SK-N-SH (cell line): Measurements from ENCODE around the gene ELMO1. TPM values are rescaled to one million over a fixed set of nuclear protein-coding genes. Genes with fewer than 3 reads are reported as not detected.

Source experiments
- CTCF ChIA-PET: fragments of 300-600, 350-600 bp; formaldehyde crosslinking; extraction: SDS; loops from one replicate; lab custom pipeline; 2021; lab: Yijun Ruan, JAX
- POLR2A ChIA-PET: fragments of 350-600 bp; sonication (Branson Sonifier 250); formaldehyde crosslinking; extraction: SDS; loops from one replicate; lab custom pipeline; 2020; ENCODE audit warnings: antibody characterized with exemption, inconsistent platforms; lab: Yijun Ruan, JAX
- DNase-seq: peaks from one replicate; pipeline ENCODE4 v3.0.0; 2012
- H2AFZ ChIP-seq: fragments of 200-600 bp; sonication (generic); 2 replicates; pipeline ENCODE4 v1.8.1; 2016; ENCODE audit warnings: antibody characterized with exemption, mild to moderate bottlenecking, low read depth
- H3F3A ChIP-seq: fragments of 200-600 bp; sonication (generic); replicated peaks from 2 replicates; pipeline ENCODE3; 2016; ENCODE audit warnings: antibody characterized with exemption, mild to moderate bottlenecking; ENCODE audit not compliant: insufficient read depth
- H3K27ac ChIP-seq, 2 experiments: fragments of 200-500 bp in 1 of 2; fragments of 200-600 bp in 1 of 2; sonication (Bioruptor generic) in 1 of 2; sonication (generic), shearing (Covaris generic) in 1 of 2; 2 replicates each; pipeline versions ENCODE4 v1.5.1 to v1.6.1; 2014 to 2016; ENCODE audit warnings: low read depth in 2 of 2, inconsistent platforms in 1 of 2, low read length in 1 of 2, mild to moderate bottlenecking in 1 of 2, mixed read lengths in 1 of 2
- H3K27me3 ChIP-seq: fragments of 200-600 bp; sonication (generic), shearing (Covaris generic); 2 replicates; pipeline ENCODE4 v1.6.1; 2016; ENCODE audit warnings: mixed run types; ENCODE audit not compliant: insufficient read depth
- H3K36me3 ChIP-seq, 2 experiments: fragments of 200-500 bp in 1 of 2; fragments of 200-600 bp in 1 of 2; sonication (Bioruptor generic) in 1 of 2; sonication (generic) in 1 of 2; replicated peaks in 1 of 2; 2 replicates each; pipeline versions ENCODE3 to v1.5.1; 2014 to 2016; ENCODE audit warnings: low read length in 1 of 2, mild to moderate bottlenecking in 1 of 2; ENCODE audit not compliant: insufficient read depth in 2 of 2, control insufficient read depth in 1 of 2
- H3K4me1 ChIP-seq, 2 experiments: fragments of 200-500 bp in 1 of 2; fragments of 200-600 bp in 1 of 2; sonication (Bioruptor generic) in 1 of 2; sonication (generic), shearing (Covaris generic) in 1 of 2; 2 replicates each; pipeline versions ENCODE4 v1.5.1 to v1.6.1; 2014 to 2016; ENCODE audit warnings: low read depth in 1 of 2, low read length in 1 of 2, mixed run types in 1 of 2; ENCODE audit not compliant: insufficient read depth in 2 of 2, control insufficient read depth in 1 of 2
- H3K4me2 ChIP-seq: fragments of 200-600 bp; sonication (generic), shearing (Covaris generic); 2 replicates; pipeline ENCODE4 v1.6.1; 2017; ENCODE audit warnings: mixed run types
- H3K4me3 ChIP-seq, 2 experiments: fragments of 200-500 bp in 1 of 2; fragments of 200-600 bp in 1 of 2; sonication (Bioruptor generic) in 1 of 2; sonication (generic), shearing (Covaris generic) in 1 of 2; 2 replicates each; pipeline versions ENCODE4 v1.5.1 to v1.8.1; 2014 to 2016; ENCODE audit warnings: low read depth in 2 of 2, inconsistent platforms in 1 of 2, low read length in 1 of 2, mild to moderate bottlenecking in 1 of 2, mixed read lengths in 1 of 2, moderate library complexity in 1 of 2
- H3K79me2 ChIP-seq: fragments of 200-600 bp; sonication (generic); 2 replicates; pipeline ENCODE4 v1.8.1; 2017; ENCODE audit warnings: mild to moderate bottlenecking; ENCODE audit not compliant: insufficient read depth
- H3K9ac ChIP-seq: fragments of 200-600 bp; sonication (generic); 2 replicates; pipeline ENCODE4 v1.6.1; 2017; ENCODE audit warnings: mixed run types
- H3K9me2 ChIP-seq: fragments of 200-600 bp; sonication (generic); 2 replicates; pipeline ENCODE4 v1.6.1; 2017; ENCODE audit warnings: mixed run types
- H3K9me3 ChIP-seq: fragments of 200-600 bp; sonication (generic); 2 replicates; pipeline ENCODE4 v1.6.1; 2017; ENCODE audit warnings: mixed run types, mild to moderate bottlenecking, moderate library complexity
- H4K20me1 ChIP-seq: fragments of 200-600 bp; sonication (generic); 2 replicates; pipeline ENCODE4 v1.6.1; 2017; ENCODE audit warnings: mild to moderate bottlenecking, mixed run types; ENCODE audit not compliant: insufficient read depth
- CHD2 ChIP-seq: fragments of 150-350 bp; IDR thresholded peaks from 2 replicates; pipeline ENCODE4 v1.6.1; 2018; ENCODE audit warnings: low read length; ENCODE audit not compliant: partially characterized antibody
- ELF1 ChIP-seq: IDR thresholded peaks from 2 replicates; pipeline ENCODE4 v1.4.0; 2012
- EP300 ChIP-seq, 2 experiments: IDR thresholded peaks; 2 replicates each; pipeline versions ENCODE4 v1.4.0 to v1.6.1; 2012; ENCODE audit warnings: borderline replicate concordance in 1 of 2, low read depth in 1 of 2, low read length in 1 of 2
- FOXJ3 ChIP-seq: sonication (generic); formaldehyde crosslinking; IDR thresholded peaks from 2 replicates; pipeline ENCODE4 v1.5.1; 2020; ENCODE audit warnings: mild to moderate bottlenecking, missing genetic modification reagents
- FOXM1 ChIP-seq: IDR thresholded peaks from 2 replicates; pipeline ENCODE4 v1.4.0; 2012; ENCODE audit warnings: low read depth, mild to moderate bottlenecking
- JUND ChIP-seq: IDR thresholded peaks from 2 replicates; pipeline ENCODE4 v1.4.0; 2012
- MEF2A ChIP-seq: IDR thresholded peaks from 2 replicates; pipeline ENCODE4 v1.4.0; 2012; ENCODE audit warnings: low read depth, borderline replicate concordance
- MXI1 ChIP-seq: IDR thresholded peaks from 2 replicates; pipeline ENCODE4 v1.6.1; 2012; ENCODE audit warnings: mild to moderate bottlenecking, low read depth, low read length, improper control_type of control experiment
- NFIC ChIP-seq: IDR thresholded peaks from 2 replicates; pipeline ENCODE4 v1.4.0; 2012; ENCODE audit warnings: borderline replicate concordance
- NRF1 ChIP-seq: IDR thresholded peaks from 2 replicates; pipeline ENCODE4 v1.6.1; 2012; ENCODE audit warnings: low read depth, mild to moderate bottlenecking, low read length
- RAD21 ChIP-seq: IDR thresholded peaks from 2 replicates; pipeline ENCODE4 v1.6.1; 2012; ENCODE audit warnings: mild to moderate bottlenecking, low read length
- RFX5 ChIP-seq: IDR thresholded peaks from 2 replicates; pipeline ENCODE4 v1.6.1; 2012; ENCODE audit warnings: mild to moderate bottlenecking, improper control_type of control experiment, low read length
- SIN3A ChIP-seq: IDR thresholded peaks from 2 replicates; pipeline ENCODE4 v1.6.1; 2012; ENCODE audit warnings: low read depth, mild to moderate bottlenecking, low read length, moderate library complexity, borderline replicate concordance
- TAF1 ChIP-seq: IDR thresholded peaks from 2 replicates; pipeline ENCODE4 v1.6.1; 2012; ENCODE audit warnings: low read depth, mild to moderate bottlenecking, low read length, moderate library complexity, borderline replicate concordance
- TCF12 ChIP-seq: IDR thresholded peaks from 2 replicates; pipeline ENCODE4 v1.4.0; 2012
- TEAD4 ChIP-seq: IDR thresholded peaks from 2 replicates; pipeline ENCODE4 v1.4.0; 2012; ENCODE audit warnings: mild to moderate bottlenecking, borderline replicate concordance; ENCODE audit not compliant: insufficient read depth
- YY1 ChIP-seq: IDR thresholded peaks from 2 replicates; pipeline ENCODE4 v1.4.0; 2012; ENCODE audit warnings: low read depth, mild to moderate bottlenecking
- ZBTB33 ChIP-seq: IDR thresholded peaks from 2 replicates; pipeline ENCODE4 v1.4.0; 2012; ENCODE audit warnings: low read depth, borderline replicate concordance
- WGBS: methylation state at CpG from one replicate; pipeline ENCODE4 v1.1.6; 2017; ENCODE audit warnings: low lambda C conversion rate; 5-methylcytosine and 5-hydroxymethylcytosine counted together
- polyA plus RNA-seq, 3 experiments: library from polyadenylated mRNA; depleted of rRNA; stranded (reverse); fragments of >200 nt; gene quantifications; 2 replicates each; pipeline ENCODE4 v1.2.3, GENCODE V29; 2012

Gene ELMO1
- polyA plus RNA-seq, 1 of the 3 experiments (the other 2 are of a cell fraction), result 0.64 TPM

GRCh38 chr7:37462138-37462537 is 13.5 kb upstream of the ELMO1 start:
- DNase-seq, result no peak
- no peaks in the 10 kb centered on the region for H3K4me1 ChIP-seq
- no peaks in the 10 kb centered on the region for H4K20me1 ChIP-seq
- TF ChIP-seq NFIC (no peak), YY1 (no peak), FOXJ3 (CRISPR knock-in tag) (no peak)
- H3K27me3 ChIP-seq, result no peaks in the 10 kb centered on the region
- H3K4me3 ChIP-seq, result no peak overlapping the region
- H3K9ac ChIP-seq, result no peak overlapping the region
- ChIA-PET POLR2A (no interaction called here), CTCF (interaction anchor here (2.0 kb wide), 1 partner anchor 11 kb away, joined by 6 read pairs; no protein-coding TSS in a partner anchor)
- no peaks in the 10 kb centered on the region for H3F3A ChIP-seq
- no peak overlapping the region for H3K27ac ChIP-seq
- no peaks in the 10 kb centered on the region for H3K36me3 ChIP-seq
- H3K9me3 ChIP-seq, result peaks cover 5% of the 10 kb centered on the region; the same call in 1 of the 2 replicates
- no peak overlapping the region for H2AFZ ChIP-seq
- no peaks in the 10 kb centered on the region for H3K79me2 ChIP-seq
- WGBS, result 19% methylated on average over 1 of the region's 1 CpG
- no peak overlapping the region for H3K4me2 ChIP-seq
- H3K9me2 ChIP-seq, result no peaks in the 10 kb centered on the region; the same call in 1 of the 2 replicates

GRCh38 chr7:37455081-37455480 is 6.4 kb upstream of the ELMO1 start:
- Histone ChIP-seq H2AFZ (no peak overlapping the region), H3K4me2 (no peak overlapping the region), H3K36me3 (no peaks in the 10 kb centered on the region), H3K4me1 (no peaks in the 10 kb centered on the region), H4K20me1 (no peaks in the 10 kb centered on the region), H3F3A (no peaks in the 10 kb centered on the region), H3K9me2 (no peaks in the 10 kb centered on the region), H3K9ac (no peak overlapping the region), H3K79me2 (no peaks in the 10 kb centered on the region), H3K9me3 (no peaks in the 10 kb centered on the region; the same call in 1 of the 2 replicates), H3K27ac (no peak overlapping the region), H3K4me3 (no peak overlapping the region), H3K27me3 (no peaks in the 10 kb centered on the region)
- TF ChIP-seq JUND, result no peak
- no peak for TF ChIP-seq NRF1
- TF ChIP-seq ZBTB33, result no peak
- no peak for TF ChIP-seq CHD2
- TF ChIP-seq RFX5, result no peak
- TF ChIP-seq TAF1, result no peak
- no peak for DNase-seq
- ChIA-PET POLR2A (no interaction called here), CTCF (interaction anchor here (0.6 to 1.6 kb wide), 4 partner anchors 39 to 277 kb away, joined by 3 to 4 read pairs (median 4); no protein-coding TSS in a partner anchor)
- 17% methylated on average over 3 of the region's 3 CpGs for WGBS

- H3K36me3 ChIP-seq, result no peaks in the 10 kb centered on the region
- H3K9me3 ChIP-seq, result no peaks in the 10 kb centered on the region
- H4K20me1 ChIP-seq, result no peaks in the 10 kb centered on the region
- H3K9ac ChIP-seq, result no peak overlapping the region
- no peak for DNase-seq
- H3K9me2 ChIP-seq, result no peaks in the 10 kb centered on the region
- CTCF ChIA-PET, result interaction anchor here (0.9 to 5.0 kb wide), 6 partner anchors 9 to 217 kb away, joined by 3 to 25 read pairs (median 5); no protein-coding TSS in a partner anchor
- H3K27ac ChIP-seq, result no peak overlapping the region
- H2AFZ ChIP-seq, result no peak overlapping the region
- H3K4me3 ChIP-seq, result no peak overlapping the region
- no peak overlapping the region for H3K4me2 ChIP-seq
- POLR2A ChIA-PET, result no interaction called here
- H3K4me1 ChIP-seq, result peaks cover 0 to 10% of the 10 kb centered on the region in 2 experiments; a peak in 2 of 4 replicates
- H3K79me2 ChIP-seq, result no peaks in the 10 kb centered on the region
- no peaks in the 10 kb centered on the region for H3F3A ChIP-seq
- TF ChIP-seq EP300 (IDR thresholded peaks at IDR 0.05; ENCODE audit: borderline replicate concordance in 1 of 2, low read depth in 1 of 2, low read length in 1 of 2) (no peak), SIN3A (no peak), MXI1 (no peak), FOXM1 (no peak), TEAD4 (no peak), ELF1 (no peak), TCF12 (no peak), MEF2A (no peak), RAD21 (no peak)
- 28% methylated on average over 5 of the region's 5 CpGs for WGBS
- H3K27me3 ChIP-seq, result no peaks in the 10 kb centered on the region
These were observed 3.7 kb upstream of the ELMO1 start for GRCh38 chr7:37452346-37452745.
